GM18502 (cell line): ENCODE measurements around the gene NR1D1.
"Not testable (repeated sequence)": the region's sequence is repeated elsewhere in the genome, so short reads cannot be mapped to it uniquely, and the experiment has no call there.

ENCODE experiments used
- ATAC-seq: cut with Tn5 transposase; IDR thresholded peaks from one replicate; pipeline ENCODE4 v1.9.1; 2021; ENCODE audit warnings: mild to moderate bottlenecking; ENCODE audit not compliant: unreplicated experiment, poor library complexity

Gene NR1D1

GRCh38 chr17:40100419-40100668 lies at the start of gene NR1D1:
TSS of gene NR1D1 (minus strand) at chr17:40100589. CDS start at chr17:40100094, 495 bp downstream.
- no peak for ATAC-seq

- ATAC-seq = no peak
Observed at GRCh38 chr17:40148527-40148926, 48.1 kb upstream of the NR1D1 start.

DNA sequence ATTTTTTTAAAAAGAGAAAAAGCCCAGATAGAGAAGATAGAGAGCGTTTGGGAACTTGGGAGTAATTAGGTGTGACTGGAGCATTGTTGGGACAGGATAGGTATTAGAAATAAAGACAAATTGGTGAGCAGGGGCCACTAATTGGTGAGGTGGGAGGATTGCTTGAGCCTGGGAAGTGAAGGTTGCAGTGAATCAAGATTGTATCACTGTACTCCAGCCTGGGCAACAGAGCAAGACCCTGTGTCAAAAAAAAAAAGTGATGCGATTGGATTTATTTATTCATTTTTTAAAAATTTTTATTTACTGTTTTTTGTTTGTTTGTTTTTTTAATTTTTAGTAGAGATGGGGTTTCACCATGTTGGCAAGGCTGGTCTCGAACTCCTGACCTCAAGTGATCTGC lies 45.1 kb upstream of the NR1D1 start:
- ATAC-seq = no peak

- not testable (repeated sequence) for ATAC-seq
Observed at GRCh38 chr17:40143166-40143565, 42.8 kb upstream of the NR1D1 start.

- ATAC-seq = peak; percentile 15
Observed at GRCh38 chr17:40139566-40140058, 39.2 kb upstream of the NR1D1 start.

- ATAC-seq = no peak
Observed at GRCh38 chr17:40135817-40136216, 35.4 kb upstream of the NR1D1 start.

GRCh38 chr17:40134184-40134583 lies 33.8 kb upstream of the NR1D1 start:
- ATAC-seq = no peak

DNA sequence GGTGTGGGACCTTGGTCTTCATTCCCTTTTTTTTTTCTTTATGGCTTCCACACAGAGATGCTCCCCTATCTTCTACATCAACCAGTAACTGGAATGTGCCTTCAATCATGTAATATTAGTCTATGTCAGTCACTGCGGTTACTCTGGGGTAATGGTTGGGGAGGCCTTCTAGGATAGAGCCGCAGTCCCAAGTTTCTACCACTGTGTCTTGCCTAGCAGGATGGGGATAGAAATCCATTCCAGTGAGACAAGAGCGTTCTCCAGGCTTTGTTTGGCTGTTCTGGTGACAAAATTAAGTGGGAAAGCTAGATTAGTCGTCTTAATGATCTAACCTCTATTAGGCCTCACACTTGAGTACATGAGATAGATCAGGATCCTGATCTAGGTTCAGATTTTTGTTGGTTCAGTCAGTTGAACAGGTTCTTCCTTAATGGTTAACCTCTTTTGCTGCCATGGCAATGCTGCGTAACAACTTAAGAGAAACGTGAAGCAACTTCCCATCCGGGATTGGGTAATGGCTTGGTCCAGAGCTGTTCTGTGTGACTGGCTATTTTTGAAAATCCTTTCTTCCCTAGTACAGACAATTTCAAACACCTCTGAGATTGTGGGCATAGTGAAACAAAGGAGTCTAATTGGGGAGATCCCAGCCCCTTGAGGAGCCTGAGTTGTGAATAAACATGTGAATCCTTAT lies 30.1 kb upstream of the NR1D1 start:
- ATAC-seq = no peak

DNA sequence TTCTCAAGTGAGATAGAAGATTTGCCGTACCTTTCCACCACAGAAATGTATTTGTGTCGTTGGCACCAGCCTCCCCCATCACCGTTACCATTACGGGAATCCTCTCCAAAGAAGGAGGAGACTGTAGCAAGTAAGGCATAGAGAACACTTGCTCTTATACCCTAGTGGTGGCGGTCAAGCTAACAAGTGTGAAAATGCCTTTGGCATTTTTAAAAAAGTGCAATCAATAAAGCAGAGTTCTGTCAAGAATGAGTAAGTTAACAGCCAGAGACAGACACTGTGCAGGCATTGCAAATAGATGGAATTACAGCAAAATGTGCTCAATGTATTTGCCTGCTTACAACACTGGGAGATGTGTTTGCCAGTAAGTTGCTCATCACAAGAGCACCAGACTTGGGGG lies 29.1 kb upstream of the NR1D1 start:
- ATAC-seq = no peak

GRCh38 chr17:40124279-40125141 lies 24.1 kb upstream of the NR1D1 start:
- no peak for ATAC-seq

GRCh38 chr17:40123811-40124114 lies 23.4 kb upstream of the NR1D1 start:
- no peak for ATAC-seq

GRCh38 chr17:40122999-40123810 lies 22.8 kb upstream of the NR1D1 start:
- peak; percentile 27 for ATAC-seq

DNA sequence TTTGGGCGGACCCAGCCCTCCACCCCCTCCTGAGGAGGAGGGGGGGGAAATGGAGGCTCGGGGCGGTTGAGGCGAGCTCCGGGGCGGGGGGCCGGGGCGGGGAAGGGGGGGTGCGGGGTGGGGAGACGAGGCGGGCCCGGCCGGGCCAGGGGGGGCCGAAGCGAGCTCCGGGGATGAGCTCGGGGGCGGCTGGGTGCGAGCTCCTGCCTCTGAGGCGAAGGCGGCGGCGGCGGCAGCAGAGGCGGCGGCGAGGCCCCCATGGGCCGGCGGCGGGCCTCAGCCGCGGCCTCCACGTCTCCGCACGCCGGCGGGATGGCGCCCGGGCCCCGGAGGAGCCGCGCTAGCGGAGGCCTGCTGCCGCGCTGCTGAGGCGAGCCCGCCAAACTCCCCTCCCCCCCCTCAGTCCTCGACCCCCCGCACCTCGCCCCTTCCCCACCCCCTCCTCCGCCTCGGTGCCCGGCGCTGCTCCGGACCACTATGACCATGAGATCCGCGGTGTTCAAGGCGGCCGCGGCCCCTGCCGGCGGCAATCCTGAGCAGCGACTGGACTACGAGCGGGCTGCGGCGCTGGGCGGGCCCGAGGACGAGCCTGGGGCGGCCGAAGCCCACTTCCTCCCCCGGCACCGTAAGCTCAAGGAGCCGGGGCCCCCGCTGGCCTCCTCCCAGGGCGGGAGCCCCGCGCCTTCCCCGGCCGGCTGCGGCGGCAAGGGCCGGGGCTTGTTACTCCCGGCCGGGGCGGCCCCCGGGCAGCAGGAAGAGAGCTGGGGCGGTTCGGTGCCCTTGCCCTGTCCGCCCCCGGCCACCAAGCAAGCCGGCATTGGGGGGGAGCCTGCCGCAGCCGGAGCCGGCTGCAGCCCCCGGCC lies 22.0 kb upstream of the NR1D1 start:
- ATAC-seq = peak; percentile 40

DNA sequence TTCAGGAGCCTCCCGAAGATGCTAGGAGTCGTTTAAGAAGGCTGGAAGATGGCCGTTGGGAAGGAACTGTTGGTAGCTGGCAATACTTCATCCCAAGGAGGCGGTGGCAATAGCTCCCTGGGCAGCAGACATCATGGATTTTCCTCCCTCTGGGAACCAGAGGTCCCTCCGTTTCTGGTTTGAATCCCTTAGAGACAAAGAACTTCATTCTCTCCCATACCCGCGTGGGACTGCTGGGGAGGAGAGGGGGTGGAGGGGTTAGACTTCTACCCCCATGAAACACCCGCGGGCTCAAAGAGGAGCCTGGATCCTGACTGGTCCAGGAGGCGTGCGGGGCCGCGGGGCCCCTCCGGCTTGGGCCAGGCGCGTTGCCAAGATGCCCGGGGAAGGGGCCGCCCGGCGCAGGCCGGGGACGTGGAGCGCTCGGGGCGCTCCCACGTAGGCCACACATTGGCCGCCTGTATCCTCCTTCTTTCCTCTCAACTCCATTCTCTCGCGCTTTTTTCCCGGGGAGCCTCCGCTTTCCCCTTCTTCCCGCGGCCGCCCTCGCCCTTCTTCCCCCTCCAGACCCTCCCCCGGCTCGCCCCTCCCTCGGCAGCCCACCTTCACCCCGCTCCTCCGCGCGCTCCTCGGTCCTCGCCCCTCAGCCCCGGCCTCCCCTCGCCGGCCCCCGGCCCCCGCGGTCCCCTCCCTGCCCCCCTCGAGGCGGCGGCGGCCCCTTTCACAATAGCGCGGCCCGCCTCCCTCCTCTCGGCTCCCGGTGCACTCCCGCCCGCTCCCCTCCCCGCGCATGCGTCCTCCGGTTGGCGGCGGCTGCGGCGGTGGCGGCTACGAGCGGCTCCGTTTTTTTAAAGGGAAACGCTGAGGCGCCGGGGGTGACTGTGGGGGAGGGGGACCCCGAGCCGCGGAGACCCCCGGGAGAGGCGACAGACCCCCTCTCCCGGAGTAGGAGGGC lies 21.1 kb upstream of the NR1D1 start, which contains the start of gene MSL1:
TSS of gene MSL1 (plus strand) at position 791 of the 955 bp plus-strand sequence. CDS start 642 bp downstream, outside the sequence.
- ATAC-seq = peak; percentile 54

DNA sequence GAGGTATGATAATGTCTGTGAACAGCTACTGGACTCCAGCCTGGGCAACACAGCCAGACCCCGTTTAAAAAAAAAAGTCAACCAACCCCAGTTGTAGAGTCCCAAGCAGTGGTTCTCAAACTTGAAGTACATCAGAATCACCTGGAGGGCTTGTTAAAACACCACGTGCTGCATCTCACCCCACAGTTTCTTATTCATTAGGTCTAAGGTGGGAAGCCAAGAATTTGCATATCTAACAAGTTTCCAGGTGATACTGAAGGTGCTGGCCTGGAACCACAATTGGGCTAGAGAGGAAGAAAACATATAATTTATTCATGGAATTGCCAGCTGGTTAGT lies 14.7 kb upstream of the NR1D1 start:
- no peak for ATAC-seq

DNA sequence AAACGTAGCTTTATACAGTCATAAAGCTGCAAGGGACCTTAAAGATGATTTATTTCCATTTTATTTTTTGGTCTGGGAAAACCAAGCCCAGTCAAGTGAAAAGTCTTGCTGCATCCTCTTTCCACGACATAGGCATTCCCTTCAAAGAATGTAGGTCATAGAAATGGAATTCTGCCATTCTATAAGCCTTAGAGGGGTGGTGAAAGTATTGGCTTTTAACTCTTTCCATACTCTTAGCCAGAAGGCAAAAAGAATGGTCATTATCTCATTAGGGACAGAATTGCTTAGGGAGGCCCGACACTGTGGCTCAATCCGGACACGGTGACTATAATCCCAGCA lies 13.5 kb upstream of the NR1D1 start:
- ATAC-seq = no peak

DNA sequence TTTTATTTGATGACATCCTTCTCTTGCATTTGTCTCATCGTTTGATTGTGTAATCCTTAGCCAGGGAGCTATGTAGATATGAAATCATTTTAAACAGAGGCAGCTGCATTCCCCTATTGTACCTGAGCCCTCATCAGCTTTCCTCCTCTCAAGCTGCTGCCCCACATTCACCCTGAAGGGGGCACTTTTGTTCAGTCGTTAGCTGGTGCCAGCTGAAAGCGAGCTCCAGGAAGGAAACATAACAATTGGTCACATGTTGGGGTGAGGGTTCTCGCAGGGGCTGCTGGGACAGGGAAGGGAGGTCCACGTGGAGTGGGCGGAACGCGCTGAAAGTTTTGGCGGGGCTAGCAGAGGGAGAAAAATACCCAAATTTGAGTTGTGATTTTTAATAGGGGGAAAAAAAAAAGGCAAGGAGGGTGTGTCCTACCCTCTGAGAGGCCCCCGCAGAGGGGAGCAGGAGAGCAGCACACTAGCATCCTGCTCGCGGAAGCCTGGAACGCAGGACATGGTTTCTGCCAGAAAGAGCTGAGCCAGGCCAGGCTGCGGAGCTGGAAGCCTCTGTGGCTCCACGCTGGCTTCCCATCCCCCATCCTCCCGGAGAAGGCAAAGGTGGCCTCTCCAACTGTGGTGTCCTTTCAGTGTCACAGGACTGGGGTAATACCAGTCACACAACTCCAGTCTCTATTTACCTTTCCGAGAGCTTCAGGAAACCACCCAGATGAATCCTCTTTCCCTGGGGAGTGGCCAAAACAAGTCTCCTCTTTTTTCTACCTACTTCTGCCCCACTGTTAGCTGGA lies 12.9 kb upstream of the NR1D1 start:
- peak; percentile 86 for ATAC-seq

DNA sequence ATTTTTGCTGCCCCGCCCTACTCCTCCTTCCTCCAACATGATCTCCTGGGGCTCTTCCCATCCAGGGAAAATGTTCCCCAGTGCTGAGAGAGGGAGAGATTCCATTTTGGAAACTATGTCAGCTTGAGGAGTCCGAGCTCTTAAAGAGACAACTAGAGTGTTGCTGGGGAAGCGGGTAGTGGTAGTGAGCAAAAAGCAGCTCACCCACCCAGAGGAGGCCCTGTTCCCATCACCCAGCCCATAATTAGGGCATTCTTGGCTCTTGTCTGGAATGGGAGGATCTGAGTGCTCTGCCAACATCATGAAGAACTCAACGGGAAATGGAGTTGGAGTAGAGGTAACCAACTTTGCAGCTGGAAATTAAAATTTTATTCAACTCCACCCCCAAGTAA lies 12.3 kb upstream of the NR1D1 start:
- no peak for ATAC-seq
